Ramos (cell line): ENCODE results near the gene PRKACB.

Experiments used
- in situ Hi-C: fragments of 300-500 bp; cut with MboI; formaldehyde crosslinking; loops from one replicate; pipeline ENCODE4 v1.14.3; 2022; ENCODE audit warnings: low sequenced_read_pairs; ENCODE audit not compliant: unreplicated experiment

Gene PRKACB

DNA sequence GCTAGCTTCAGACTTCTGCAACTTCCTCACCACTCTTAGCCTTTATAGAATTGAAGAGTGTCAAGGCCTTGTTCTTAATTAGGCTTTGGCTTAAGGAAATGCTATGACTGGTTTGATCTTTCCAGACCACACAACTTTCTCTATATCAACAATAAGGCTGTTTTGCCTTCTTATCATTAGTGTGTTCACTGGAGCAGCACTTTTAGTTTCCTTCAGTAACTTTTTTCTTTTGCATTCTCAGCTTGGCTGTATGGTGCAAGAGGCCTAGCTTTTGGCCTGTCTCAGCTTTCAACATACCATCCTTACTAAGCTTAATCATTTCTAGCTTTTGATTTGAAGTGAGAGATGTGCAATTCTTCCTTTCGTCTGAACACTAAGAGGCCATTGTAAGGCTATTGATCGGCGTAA, 8.6 kb downstream of the PRKACB start:
- in situ Hi-C loops: loop anchor here (10.0 kb wide), 1 partner anchor 142 kb away; no protein-coding TSS in a partner anchor

GRCh38 chr1:84155517-84155916, 11.4 kb downstream of the PRKACB start:
- in situ Hi-C loops: loop anchor here (10.0 kb wide), 1 partner anchor 139 kb away; no protein-coding TSS in a partner anchor

DNA sequence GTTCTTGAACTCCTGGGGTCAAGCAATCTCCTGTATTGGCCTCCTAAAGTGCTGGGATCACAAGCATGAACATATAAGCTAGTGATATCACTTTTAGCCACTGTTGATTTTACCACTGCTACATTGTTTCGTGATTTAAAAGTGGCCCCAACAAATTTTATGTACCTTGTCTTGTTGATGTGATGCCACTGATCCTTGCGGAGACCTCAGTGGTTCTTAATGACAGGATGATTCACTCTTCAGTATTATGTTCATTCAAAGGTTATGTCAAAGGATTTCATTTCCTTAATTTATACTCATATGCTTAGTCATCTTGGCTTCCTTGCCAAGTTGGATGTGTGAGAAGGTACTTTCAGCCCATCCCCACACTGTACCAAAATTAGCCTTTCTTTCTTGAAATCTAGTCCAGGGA, 12.1 kb downstream of the PRKACB start:
- in situ Hi-C loops: loop anchor here (10.0 kb wide), 1 partner anchor 139 kb away; no protein-coding TSS in a partner anchor

DNA sequence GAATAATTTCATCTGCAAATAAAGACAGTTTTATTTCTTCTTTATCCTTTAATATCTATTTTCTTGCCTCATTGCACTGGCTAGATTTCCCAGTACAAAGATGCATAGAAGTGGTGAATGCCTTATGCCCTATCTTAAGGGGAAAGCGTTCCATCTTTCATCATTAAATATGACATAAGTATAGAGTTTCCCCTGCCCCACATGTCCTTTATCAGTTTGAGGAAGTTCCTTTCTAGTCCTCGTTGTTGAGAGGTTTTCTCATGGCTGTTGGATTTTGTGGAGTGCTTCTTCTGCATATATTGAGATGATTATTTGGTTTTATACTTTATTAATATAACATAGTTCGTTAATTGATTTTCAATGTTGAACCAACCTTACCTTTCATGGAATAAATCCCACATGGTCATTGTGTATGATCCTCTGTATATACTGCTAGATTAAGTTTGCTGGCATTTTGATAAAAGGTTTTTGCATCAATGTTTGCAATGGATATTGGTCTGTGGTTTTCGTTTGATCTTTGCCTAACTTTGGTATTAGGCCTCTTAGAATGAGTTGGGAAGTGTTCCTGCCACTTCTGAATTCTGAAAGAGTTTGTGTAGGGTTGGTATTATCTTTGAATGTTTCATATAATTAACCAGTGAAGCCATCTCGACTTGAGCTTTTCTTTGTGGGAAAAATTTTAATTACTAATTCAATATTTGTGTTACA, 15.6 kb downstream of the PRKACB start:
- in situ Hi-C loops: loop anchor here (10.0 kb wide), 1 partner anchor 135 kb away; no protein-coding TSS in a partner anchor

- in situ Hi-C loops: no loop called here
These were observed 18.2 kb downstream of the PRKACB start for GRCh38 chr1:84162295-84162694.

GRCh38 chr1:84163123-84163931, 19.3 kb downstream of the PRKACB start:
- in situ Hi-C loops: no loop called here

DNA sequence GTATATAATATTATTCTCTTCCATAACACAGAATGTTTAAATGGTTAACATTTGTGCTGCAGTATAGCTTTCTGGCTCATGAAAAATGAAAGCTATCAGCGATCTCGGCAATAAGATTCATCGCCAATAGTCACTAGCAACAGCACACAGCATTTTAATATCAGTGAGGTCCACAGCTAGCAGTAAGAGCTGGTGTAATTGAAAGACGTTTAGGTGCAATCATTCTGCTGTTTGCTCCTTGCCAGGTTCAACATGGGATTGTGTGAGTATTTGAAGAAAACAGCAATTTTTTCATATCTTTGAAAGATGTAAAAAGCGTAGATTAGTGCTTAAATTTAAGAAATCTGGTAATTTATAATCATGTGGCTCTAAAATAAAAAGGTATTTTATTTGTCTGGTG, 20.1 kb downstream of the PRKACB start:
- in situ Hi-C loops: no loop called here

DNA sequence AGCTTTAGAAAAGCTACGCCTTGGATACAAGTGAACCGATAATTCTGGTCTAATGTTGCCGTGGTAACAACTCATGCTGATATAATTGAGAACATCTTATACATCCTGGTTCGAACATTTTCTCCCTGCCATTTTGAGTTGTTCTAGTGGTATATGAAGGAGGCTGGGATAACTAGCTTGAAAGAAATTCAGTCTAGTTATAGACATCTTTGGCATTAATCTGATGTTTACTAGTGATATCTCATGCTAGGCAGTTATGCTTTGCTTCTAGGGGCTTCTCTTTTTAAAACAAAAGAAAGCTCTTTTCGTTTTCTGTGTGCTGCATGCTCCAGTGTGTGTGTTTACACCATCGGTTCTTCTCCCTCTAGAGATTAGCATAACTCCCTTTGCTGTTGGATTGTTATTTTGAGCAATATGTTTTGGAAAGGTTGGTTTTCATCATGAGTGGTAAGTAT, 20.5 kb downstream of the PRKACB start:
- in situ Hi-C loops: no loop called here

GRCh38 chr1:84165601-84166000, 21.5 kb downstream of the PRKACB start:
- in situ Hi-C loops: no loop called here

- in situ Hi-C loops: no loop called here
These were observed 22.7 kb downstream of the PRKACB start for GRCh38 chr1:84166797-84167196.

GRCh38 chr1:84168783-84169182, 24.7 kb downstream of the PRKACB start:
- in situ Hi-C loops: no loop called here

DNA sequence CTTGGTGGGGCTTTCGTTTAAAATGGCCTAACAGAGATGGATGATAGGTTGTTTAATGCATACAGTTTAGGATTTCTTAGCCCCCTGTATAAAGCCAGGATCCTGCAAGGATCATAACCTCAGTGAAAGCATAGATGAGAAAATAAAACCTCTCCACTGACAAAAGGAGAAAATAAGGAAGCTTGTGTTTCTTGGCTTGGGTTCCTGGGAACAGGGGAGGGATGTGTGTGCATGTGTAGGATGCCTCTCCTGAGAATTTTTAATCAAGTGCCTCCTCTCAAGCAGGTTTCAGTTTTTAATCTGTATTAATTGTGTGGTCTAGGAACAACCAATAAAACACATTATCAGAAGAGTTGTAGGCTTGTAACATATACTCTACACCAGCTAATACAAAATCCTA, 26.1 kb downstream of the PRKACB start:
- in situ Hi-C loops: no loop called here

- in situ Hi-C loops: no loop called here
These were observed 27.4 kb downstream of the PRKACB start for GRCh38 chr1:84171481-84171880.

DNA sequence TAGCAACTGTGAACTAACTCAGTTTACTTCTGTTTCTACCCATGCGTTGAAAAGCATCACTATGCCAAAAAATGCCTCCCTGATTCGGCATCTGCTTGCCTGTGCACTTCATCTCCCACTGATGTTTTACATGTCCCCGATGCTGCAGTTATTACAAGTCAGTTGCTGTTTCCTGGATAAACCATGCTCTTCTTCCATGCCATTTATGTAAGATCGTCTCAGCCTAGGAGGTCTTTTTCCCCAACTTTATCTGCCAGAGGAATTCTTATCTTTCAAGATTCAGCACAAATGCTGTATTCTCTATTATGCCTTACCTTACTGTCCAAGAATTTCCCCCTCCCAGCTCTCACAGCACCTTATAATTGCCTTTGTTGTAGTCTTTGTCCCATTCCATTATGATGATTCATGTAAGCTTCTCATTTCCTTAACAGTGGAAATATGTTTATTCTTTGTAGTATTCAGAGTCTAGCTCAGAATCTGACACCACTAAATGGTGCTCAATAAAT, 30.0 kb downstream of the PRKACB start:
- in situ Hi-C loops: no loop called here

DNA sequence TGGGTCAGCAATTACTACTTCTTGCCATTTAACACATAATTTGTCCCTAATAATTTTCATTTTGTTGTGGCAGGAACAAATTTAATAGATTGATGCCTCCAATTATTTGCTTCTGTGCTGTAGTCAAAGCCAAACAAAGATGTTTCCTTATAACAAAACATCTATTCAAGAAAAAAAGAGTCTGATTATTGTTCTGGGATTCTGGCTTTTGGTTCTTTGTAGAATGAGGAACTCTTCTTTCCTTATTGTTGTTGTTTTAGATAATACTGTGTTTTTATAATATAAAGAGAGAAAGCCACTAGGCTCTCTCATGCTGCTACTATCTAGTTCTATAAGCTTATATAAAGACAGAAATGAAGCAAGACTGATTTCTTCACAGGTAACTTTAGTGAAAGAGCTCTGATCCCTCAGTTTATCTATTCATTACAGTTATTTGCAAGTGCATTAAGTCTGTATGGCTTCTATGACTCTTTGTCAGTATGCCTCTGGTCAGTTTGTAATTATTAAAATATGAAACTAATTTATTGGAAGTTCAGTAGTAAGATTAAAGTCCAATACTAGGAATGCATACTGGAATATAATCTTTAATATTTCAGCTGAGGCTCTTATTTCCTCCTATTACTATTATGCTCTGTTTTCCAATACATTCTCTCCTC, 37.4 kb downstream of the PRKACB start:
- in situ Hi-C loops: no loop called here

DNA sequence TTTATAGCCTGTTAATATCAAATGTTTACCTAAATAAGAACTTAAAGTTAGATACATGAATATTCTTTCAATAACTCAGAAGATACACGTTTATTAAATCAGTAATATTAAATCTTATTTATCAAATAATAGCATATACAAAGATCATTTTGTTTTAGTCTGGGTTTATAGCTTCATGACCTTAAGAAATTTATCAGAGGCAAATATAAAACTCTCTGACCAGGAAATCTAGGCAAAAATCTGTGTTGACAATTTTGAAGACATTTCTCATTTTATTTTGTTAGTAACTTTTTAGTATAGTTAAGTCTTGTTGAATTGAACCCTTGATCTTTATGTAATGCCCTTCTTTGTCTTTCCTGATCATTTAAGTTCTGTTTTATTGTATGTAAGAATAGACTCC, 46.4 kb downstream of the PRKACB start:
- in situ Hi-C loops: no loop called here

GRCh38 chr1:84192681-84193080, 48.6 kb downstream of the PRKACB start:
- in situ Hi-C loops: no loop called here

- in situ Hi-C loops: no loop called here
These were observed 54.8 kb downstream of the PRKACB start for GRCh38 chr1:84198832-84199231.

GRCh38 chr1:84199257-84199656, 55.2 kb downstream of the PRKACB start:
- in situ Hi-C loops: no loop called here

- in situ Hi-C loops: no loop called here
These were observed 58.1 kb downstream of the PRKACB start for GRCh38 chr1:84202126-84202525.

DNA sequence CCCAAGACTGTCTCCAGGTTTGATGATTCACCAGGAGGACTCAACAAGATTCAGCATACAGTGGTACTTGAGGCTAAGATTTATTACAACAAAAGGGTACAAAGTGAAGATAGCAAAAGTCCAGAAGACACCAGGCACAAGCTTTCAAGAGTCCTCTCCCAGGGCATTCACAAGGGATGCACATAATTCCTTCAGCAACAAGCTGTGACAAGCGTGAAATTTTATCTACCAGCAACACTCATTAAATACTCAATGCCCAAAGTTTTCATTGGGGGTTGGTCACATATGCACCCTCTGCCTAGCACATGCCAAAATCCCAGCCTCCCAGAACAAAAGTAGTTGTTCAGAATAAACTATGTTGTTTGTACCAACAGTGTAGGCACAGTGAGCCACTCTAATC, 62.3 kb downstream of the PRKACB start:
- in situ Hi-C loops: no loop called here
